Muscle of leg (tissue), 11 donors: ENCODE results near the gene DNAH2. TPM values are rescaled to one million over a fixed set of nuclear protein-coding genes. Genes with fewer than 3 reads are reported as not detected.
A peak's percentile ranks its signal among the peaks of the same experiment; 100 is the strongest.

ENCODE experiments used
- DNase-seq: peaks from one replicate; pipeline ENCODE4 v3.0.0; 2013
- H3K27ac ChIP-seq: one replicate; pipeline ENCODE4 v1.5.1; 2013; ENCODE audit warnings: mild to moderate bottlenecking, low read length, control low read depth
- H3K27me3 ChIP-seq: one replicate; pipeline ENCODE4 v1.6.1; 2013; ENCODE audit warnings: low read length; ENCODE audit not compliant: control insufficient read depth, insufficient read depth
- H3K36me3 ChIP-seq: one replicate; pipeline ENCODE4 v1.6.1; 2013; ENCODE audit warnings: low read length; ENCODE audit not compliant: control insufficient read depth, insufficient read depth
- H3K4me1 ChIP-seq: one replicate; pipeline ENCODE4 v1.6.1; 2013; ENCODE audit warnings: low read length; ENCODE audit not compliant: control insufficient read depth, insufficient read depth
- H3K4me3 ChIP-seq: one replicate; pipeline ENCODE4 v1.5.1; 2013; ENCODE audit warnings: low read length, control low read depth
- H3K9me3 ChIP-seq: replicated peaks from 2 replicates; pipeline ENCODE4 v1.6.1; 2013; ENCODE audit warnings: low read depth, low read length; ENCODE audit not compliant: control insufficient read depth
- WGBS: methylation state at CpG from one replicate; pipeline ENCODE4 v1.1.5; 2013; ENCODE audit warnings: missing lambda C conversion rate; ENCODE audit not compliant: insufficient coverage; 5-methylcytosine and 5-hydroxymethylcytosine counted together
- polyA plus RNA-seq, 8 donors: library from polyadenylated mRNA; unstranded; fragments of 120-200 nt; gene quantifications; one replicate each; pipeline versions ENCODE4 v1.2.1 to v1.2.3, GENCODE V29; 2013; ENCODE audit warnings: inconsistent platforms in 1 of 8, low replicate concordance in 1 of 8; ENCODE audit not compliant: insufficient read length in 8 of 8, insufficient read depth in 1 of 8
- total RNA-seq: library from RNA; stranded (reverse); fragments of 120-200 nt; gene quantifications from one replicate; pipeline ENCODE4 v1.2.4, GENCODE V29; 2013

DNAH2 gene
- total and polyA plus RNA-seq, 9 donors: 3.9 to 18.3 (median 6.2) TPM

DNA sequence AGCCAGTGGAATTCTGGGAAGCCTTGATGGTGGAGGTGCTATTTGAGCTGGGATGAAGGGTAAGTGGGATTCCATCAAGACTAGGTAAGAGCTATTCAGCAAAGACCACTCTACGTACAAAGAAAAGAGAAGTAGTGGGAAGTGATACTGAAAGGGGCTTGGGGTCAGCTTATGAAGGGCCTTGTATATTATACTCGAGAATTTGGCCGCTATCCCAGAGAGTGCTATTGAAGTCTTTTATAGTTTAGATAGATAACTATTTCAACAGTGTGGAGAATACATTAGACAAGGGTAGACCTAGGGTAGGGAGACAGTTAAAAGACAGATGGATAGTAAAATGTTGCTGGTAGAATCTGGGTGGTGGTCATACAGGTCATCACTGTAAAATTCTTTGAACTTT, 10.3 kb downstream of the DNAH2 start:
- Histone ChIP-seq H3K27ac (no peak overlapping the region), H3K4me1 (no peaks in the 10 kb centered on the region), H3K4me3 (no peak overlapping the region), H3K27me3 (peaks cover 4% of the 10 kb centered on the region), H3K36me3 (no peaks in the 10 kb centered on the region), H3K9me3 (no peaks in the 10 kb centered on the region)
- no peak for DNase-seq
- WGBS: 80% methylated on average over 1 of the region's 3 CpGs

DNA sequence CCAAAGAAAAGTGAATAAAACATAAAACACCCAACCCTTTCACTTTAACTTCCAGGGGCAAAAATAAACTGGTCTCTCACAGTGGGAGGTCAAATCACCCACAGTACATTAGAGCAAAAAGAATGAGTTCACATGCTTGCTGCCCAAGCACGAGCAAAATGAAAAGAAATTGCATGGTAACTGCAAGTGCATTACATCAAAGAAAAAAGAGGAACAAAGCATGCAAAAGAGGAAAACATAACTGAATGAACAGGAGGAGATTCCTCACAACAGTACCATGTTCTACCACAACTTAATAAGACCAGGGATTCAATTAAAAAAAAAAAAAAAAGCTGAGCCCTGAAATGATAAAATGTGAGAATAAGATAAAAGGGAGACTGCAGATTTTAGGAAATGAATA, 12.3 kb downstream of the DNAH2 start:
- no peak for DNase-seq
- H3K9me3 ChIP-seq: no peaks in the 10 kb centered on the region
- no peak overlapping the region for H3K4me3 ChIP-seq
- H3K27ac ChIP-seq: no peak overlapping the region
- H3K4me1 ChIP-seq: no peaks in the 10 kb centered on the region
- H3K36me3 ChIP-seq: no peaks in the 10 kb centered on the region
- WGBS: no CpG with 5 or more reads among the region's 1 CpG
- H3K27me3 ChIP-seq: peaks cover 4% of the 10 kb centered on the region

DNA sequence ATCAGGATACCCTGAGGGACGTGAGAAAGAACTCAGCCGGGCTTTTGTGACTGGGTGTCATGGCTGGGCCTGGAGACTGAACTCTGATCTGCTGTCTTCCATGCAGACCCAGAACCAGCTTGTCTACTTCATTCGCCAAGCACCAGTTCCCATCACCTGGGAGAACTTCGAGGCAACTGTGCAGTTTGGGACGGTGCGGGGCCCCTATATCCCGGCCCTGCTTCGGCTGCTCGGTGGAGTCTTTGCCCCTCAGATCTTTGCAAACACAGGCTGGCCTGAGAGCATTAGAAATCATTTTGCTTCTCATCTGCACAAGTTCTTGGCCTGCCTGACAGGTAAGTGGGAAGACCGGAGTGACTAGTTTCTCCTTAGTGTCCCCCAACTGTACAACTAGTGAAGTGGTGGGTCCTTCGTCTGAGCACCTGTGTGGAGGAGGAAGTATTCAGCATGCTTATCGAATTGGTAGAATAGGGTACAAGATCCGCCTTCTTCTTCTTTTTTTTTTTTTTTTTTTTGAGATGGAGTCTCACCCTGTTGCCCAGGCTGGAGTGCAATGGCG, 15.5 kb downstream of the DNAH2 start:
- 93% methylated on average over 5 of the region's 14 CpGs for WGBS
- no peak overlapping the region for H3K4me3 ChIP-seq
- H3K36me3 ChIP-seq: no peaks in the 10 kb centered on the region
- peaks cover 8% of the 10 kb centered on the region for H3K27me3 ChIP-seq
- no peak overlapping the region for H3K27ac ChIP-seq
- no peaks in the 10 kb centered on the region for H3K4me1 ChIP-seq
- H3K9me3 ChIP-seq: no peaks in the 10 kb centered on the region
- no peak for DNase-seq

DNA sequence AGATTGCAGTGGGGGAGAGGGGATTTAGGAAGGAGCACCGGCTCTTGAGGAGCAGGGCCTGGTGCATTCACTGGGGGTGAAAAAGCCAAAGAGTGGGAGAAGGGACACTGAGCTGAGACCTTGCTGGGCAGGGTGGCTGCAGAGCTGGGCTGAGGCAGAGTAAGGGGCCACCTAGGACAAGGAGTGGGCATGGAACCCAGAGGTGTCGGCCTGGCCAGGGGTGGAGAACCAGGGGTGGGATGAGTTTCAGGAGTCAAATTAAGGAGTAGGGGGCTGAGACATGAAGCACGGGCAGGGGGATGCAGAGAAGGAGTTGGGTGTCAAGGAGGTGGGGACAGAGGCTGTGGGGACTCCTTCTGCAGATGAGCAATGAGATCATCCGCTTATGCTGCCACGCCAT, 20.1 kb downstream of the DNAH2 start:
- no peak for DNase-seq
- Histone ChIP-seq H3K4me3 (no peak overlapping the region), H3K27me3 (peaks cover 17% of the 10 kb centered on the region), H3K27ac (no peak overlapping the region), H3K36me3 (no peaks in the 10 kb centered on the region), H3K9me3 (no peaks in the 10 kb centered on the region), H3K4me1 (no peaks in the 10 kb centered on the region)
- WGBS: 78% methylated on average over 5 of the region's 5 CpGs

DNA sequence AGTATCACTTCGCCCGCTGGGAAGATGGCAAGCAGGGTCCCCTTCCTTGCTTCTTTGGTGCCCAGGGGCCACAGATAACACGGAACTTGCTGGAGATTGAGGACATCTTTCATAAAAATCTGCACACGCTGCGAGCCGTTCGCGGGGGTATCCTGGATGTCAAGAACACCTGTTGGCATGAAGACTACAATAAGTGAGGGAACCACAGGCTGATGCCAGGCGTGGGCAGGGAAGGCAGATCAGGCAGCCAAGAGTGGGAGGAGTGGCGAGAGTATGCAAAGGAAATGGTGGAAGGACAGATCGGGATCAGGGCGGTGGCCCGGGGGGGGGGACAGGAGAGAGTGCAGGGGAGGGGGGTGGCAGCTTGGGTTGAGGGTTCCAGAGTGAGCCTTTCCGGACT, 22.2 kb downstream of the DNAH2 start:
- H3K9me3 ChIP-seq: no peaks in the 10 kb centered on the region
- WGBS: 70% methylated on average over 9 of the region's 14 CpGs
- peaks cover 14% of the 10 kb centered on the region for H3K27me3 ChIP-seq
- no peak for DNase-seq
- H3K36me3 ChIP-seq: no peaks in the 10 kb centered on the region
- H3K4me3 ChIP-seq: no peak overlapping the region
- no peak overlapping the region for H3K27ac ChIP-seq
- H3K4me1 ChIP-seq: no peaks in the 10 kb centered on the region

DNA sequence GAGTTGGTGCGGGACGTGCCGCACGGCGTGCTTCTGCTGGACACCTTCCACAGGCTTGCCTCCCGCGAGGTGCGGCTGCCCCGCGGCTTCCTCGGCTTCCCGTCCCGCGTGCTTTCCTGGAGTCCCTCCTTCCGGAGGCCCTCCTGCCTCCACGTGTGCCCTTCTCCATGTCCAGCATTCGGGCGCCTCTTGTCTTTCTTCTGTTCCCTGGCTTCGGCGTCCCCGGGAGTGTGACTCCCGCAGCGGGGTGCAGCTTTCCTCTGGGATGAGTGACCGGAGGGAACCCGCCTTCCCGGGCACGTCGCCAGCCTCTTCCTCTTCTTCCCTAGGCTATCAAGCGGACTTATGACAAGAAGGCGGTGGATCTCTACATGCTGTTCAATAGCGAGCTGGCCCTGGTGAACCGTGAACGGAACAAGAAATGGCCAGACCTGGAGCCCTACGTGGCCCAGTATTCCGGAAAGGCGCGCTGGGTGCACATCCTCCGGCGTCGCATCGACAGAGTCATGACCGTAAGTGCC, 23.0 kb downstream of the DNAH2 start:
- Histone ChIP-seq H3K36me3 (no peaks in the 10 kb centered on the region), H3K9me3 (no peaks in the 10 kb centered on the region), H3K4me3 (no peak overlapping the region), H3K27ac (no peak overlapping the region), H3K27me3 (peaks cover 14% of the 10 kb centered on the region), H3K4me1 (no peaks in the 10 kb centered on the region)
- 73% methylated on average over 37 of the region's 42 CpGs for WGBS
- DNase-seq: no peak

DNA sequence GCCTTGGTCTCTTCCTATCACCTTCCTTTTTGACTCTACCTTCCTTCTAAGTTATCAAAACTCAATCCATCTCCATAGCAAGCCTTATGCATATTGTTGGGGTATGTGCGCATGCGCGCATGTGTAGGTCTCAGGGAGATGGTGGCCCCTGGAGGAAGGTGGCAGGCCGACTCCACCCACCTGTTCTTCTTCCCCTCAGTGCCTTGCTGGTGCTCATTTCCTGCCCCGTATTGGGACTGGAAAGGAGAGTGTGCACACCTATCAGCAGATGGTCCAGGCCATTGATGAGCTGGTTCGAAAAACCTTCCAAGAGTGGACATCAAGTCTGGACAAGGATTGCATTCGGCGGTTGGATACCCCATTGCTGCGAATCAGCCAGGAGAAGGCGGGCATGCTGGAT, 25.2 kb downstream of the DNAH2 start:
- Histone ChIP-seq H3K27ac (no peak overlapping the region), H3K27me3 (peaks cover 9% of the 10 kb centered on the region), H3K4me1 (no peaks in the 10 kb centered on the region), H3K36me3 (no peaks in the 10 kb centered on the region), H3K4me3 (no peak overlapping the region), H3K9me3 (no peaks in the 10 kb centered on the region)
- DNase-seq: no peak
- WGBS: 72% methylated on average over 6 of the region's 10 CpGs

DNA sequence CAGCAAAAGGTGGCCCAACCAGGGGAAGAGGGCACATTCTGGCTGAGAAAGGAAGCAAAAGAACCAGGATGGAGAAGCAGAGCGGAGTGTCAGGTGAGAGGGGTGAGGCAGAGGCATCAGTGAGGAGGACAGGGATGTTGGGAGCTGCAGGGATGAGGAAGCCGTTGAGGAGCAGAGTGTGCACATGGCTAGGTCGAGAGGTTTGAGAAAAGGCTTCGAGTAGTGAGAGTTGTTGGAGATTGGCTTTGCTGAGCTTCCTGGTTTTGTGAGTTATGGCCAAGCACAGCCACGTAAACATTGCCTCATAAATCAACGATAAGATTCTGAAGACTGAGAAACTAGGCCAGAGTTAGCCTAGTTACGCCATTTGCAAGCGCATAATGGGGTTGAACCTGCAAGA, 26.9 kb downstream of the DNAH2 start:
- peaks cover 11% of the 10 kb centered on the region for H3K27me3 ChIP-seq
- 57% methylated on average over 6 of the region's 8 CpGs for WGBS
- no peak for DNase-seq
- no peaks in the 10 kb centered on the region for H3K9me3 ChIP-seq
- no peaks in the 10 kb centered on the region for H3K4me1 ChIP-seq
- no peak overlapping the region for H3K27ac ChIP-seq
- no peaks in the 10 kb centered on the region for H3K36me3 ChIP-seq
- H3K4me3 ChIP-seq: no peak overlapping the region

DNA sequence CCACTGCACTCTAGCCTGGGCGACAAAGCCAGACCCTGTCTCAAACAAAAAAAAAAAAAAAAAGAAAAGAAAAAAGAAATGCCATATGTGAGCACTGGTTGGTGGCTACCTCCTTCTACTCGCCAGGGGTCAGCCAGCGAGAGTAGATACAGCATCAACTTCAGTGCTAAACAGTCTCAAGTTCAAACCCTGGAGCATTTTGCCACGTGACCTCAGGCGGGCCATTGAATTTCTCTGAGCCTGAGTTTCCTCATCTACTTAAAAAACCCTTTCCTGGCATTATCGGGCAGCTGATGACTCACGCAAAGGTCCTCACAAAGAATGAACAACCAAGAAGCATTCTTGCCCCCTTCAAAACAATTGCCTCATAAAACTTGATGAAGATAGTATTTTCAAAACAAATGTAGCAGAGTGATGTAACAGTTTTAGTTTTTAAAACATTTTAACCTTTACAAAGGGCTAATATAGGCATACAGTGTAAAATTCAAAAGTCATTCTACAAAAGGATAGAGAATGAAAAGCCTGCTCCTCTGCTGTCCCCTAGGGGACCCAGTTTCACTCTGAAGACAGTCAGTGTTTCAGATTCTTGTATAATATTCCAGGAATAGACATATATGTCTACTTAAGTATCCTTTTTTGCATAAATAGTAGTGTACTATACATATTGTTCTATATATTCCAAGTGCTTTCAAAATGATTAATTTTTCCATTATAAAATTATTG, 28.4 kb downstream of the DNAH2 start:
- 86% methylated on average over 4 of the region's 7 CpGs for WGBS
- H3K27ac ChIP-seq: peak overlapping the region; percentile 32

DNA sequence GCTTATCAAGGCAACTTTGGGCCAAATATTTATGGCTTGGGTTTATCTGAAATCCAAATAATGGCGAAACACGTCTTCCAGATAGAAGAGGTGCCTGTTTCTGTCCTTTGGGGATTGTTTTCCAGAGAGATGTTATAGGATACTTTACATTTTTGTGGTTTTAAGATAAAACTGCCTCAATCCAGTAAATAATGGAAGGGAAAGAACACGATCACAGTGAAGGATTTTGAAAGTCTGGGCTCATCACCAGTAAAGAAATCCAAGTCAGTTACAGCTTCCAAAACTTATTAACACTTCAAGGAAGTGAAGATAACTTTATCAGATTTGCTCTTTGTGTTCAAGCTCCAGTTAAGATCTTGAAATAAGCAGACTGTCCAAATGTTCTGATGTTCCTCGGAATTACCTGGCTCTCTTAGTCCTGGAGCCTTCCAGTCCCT, 30.1 kb downstream of the DNAH2 start:
- Histone ChIP-seq H3K27me3 (peaks cover 2% of the 10 kb centered on the region), H3K9me3 (no peaks in the 10 kb centered on the region), H3K27ac (no peak overlapping the region), H3K36me3 (no peaks in the 10 kb centered on the region), H3K4me1 (no peaks in the 10 kb centered on the region), H3K4me3 (no peak overlapping the region)
- WGBS: 50% methylated on average over 1 of the region's 4 CpGs
- DNase-seq: peak; percentile 49

More for the DNA sequence above, 28.4 kb downstream of the DNAH2 start:
- DNase-seq: peak; percentile 26
- Histone ChIP-seq H3K9me3 (no peaks in the 10 kb centered on the region), H3K36me3 (no peaks in the 10 kb centered on the region), H3K4me1 (no peaks in the 10 kb centered on the region), H3K4me3 (no peak overlapping the region), H3K27me3 (peaks cover 2% of the 10 kb centered on the region)
